Omental fat pad (tissue), 4 donors: Measurements from ENCODE around the gene NRP1. TPM values are rescaled to one million over a fixed set of nuclear protein-coding genes. Genes with fewer than 3 reads are reported as not detected.

Experiments
- ATAC-seq: fragments of 150-250 bp; one replicate; pipeline ENCODE4 v1.9.1; 2016; ENCODE audit warnings: mild to moderate bottlenecking, moderate library complexity; ENCODE audit not compliant: low FRiP score
- DNase-seq: peaks from one replicate; pipeline ENCODE4 v3.0.0-alpha.2; 2019; ENCODE audit warnings: low spot score
- CTCF ChIP-seq, 3 donors: fragments of 450-650 bp; IDR thresholded peaks; one replicate each; pipeline ENCODE4 v1.5.1; 2016 to 2017; ENCODE audit warnings: antibody characterized with exemption in 3 of 3, mild to moderate bottlenecking in 3 of 3, moderate library complexity in 2 of 3
- total RNA-seq, 4 donors: library from RNA; depleted of rRNA; stranded (reverse); fragments of >200 nt; gene quantifications; one replicate each; pipeline ENCODE4 v1.1.0, GENCODE V29; 2016

The NRP1 gene
- total RNA-seq, 4 donors from 2014 or later = 72.8 to 223 (median 178) TPM

- no peak for ATAC-seq
- DNase-seq = no peak
- no peak for TF ChIP-seq CTCF (IDR thresholded peaks at IDR 0.05)
Observed at GRCh38 chr10:33323721-33324120, 10.7 kb downstream of the NRP1 start.

- TF ChIP-seq CTCF (IDR thresholded peaks at IDR 0.05) = no peak
- ATAC-seq = no peak
- no peak for DNase-seq
Observed at GRCh38 chr10:33321516-33321915, 13.0 kb downstream of the NRP1 start.

GRCh38 chr10:33320288-33320687 lies 14.2 kb downstream of the NRP1 start:
- ATAC-seq = no peak
- TF ChIP-seq CTCF (IDR thresholded peaks at IDR 0.05) = no peak
- no peak for DNase-seq

- TF ChIP-seq CTCF (IDR thresholded peaks at IDR 0.05) = no peak
- DNase-seq (no peak), ATAC-seq (no peak)
Observed at GRCh38 chr10:33315891-33316290, 18.6 kb downstream of the NRP1 start.

- DNase-seq = no peak
- no peak for ATAC-seq
- TF ChIP-seq CTCF (IDR thresholded peaks at IDR 0.05) = no peak
Observed at GRCh38 chr10:33314811-33315561, 19.5 kb downstream of the NRP1 start.

GRCh38 chr10:33311640-33312039 lies 22.8 kb downstream of the NRP1 start:
- DNase-seq = no peak
- TF ChIP-seq CTCF (IDR thresholded peaks at IDR 0.05) = no peak
- no peak for ATAC-seq

GRCh38 chr10:33310853-33311252 lies 23.6 kb downstream of the NRP1 start:
- DNase-seq = no peak
- TF ChIP-seq CTCF (IDR thresholded peaks at IDR 0.05) = no peak
- no peak for ATAC-seq
